Measurements from ENCODE around the gene GPR78.

The GPR78 gene

DNA sequence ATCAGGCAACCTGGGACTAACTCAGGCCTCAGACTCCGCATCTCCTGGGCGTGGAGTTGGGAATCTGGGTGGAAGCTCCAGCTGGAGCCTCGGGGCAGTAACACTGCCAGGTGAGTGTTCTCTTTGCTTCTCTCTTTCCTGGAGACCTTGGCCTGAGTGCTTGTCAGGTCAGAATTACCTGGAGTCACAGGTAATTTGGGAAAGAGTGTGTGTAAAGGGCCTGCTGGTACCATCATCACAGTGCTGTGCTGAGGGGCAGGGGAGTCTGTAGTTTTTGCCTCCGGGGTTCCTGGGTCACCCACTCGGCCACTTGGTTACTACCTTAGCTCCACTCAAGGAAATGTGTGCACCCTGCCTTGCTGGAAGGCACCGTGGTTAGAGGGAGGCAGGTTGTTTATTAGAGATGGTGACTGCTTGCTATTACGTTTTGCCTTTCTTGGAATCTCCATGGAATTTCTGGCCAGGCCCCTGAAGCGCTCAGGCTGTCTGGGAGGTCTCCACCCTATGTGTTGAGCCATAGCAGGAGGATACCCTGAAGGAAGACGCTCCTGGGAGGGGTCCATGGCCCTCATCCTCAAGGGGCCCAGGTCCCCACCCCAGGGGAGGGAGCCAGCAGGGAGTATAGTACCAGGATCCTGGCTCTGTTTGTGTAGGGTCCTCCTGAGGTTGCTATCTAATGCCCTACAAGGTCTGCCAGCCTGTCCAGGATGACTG is 2.9 kb downstream of the GPR78 start:
- TF ChIP-seq, protein P1, sequence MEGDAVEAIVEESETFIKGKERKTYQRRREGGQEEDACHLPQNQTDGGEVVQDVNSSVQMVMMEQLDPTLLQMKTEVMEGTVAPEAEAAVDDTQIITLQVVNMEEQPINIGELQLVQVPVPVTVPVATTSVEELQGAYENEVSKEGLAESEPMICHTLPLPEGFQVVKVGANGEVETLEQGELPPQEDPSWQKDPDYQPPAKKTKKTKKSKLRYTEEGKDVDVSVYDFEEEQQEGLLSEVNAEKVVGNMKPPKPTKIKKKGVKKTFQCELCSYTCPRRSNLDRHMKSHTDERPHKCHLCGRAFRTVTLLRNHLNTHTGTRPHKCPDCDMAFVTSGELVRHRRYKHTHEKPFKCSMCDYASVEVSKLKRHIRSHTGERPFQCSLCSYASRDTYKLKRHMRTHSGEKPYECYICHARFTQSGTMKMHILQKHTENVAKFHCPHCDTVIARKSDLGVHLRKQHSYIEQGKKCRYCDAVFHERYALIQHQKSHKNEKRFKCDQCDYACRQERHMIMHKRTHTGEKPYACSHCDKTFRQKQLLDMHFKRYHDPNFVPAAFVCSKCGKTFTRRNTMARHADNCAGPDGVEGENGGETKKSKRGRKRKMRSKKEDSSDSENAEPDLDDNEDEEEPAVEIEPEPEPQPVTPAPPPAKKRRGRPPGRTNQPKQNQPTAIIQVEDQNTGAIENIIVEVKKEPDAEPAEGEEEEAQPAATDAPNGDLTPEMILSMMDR (IDR thresholded peaks at IDR 0.05; ENCODE audit: insufficient read depth, missing control alignments): no peak
- DNase-seq (ENCODE audit: insufficient read length, low spot score) (no peak), FAIRE-seq (no peak)

DNA sequence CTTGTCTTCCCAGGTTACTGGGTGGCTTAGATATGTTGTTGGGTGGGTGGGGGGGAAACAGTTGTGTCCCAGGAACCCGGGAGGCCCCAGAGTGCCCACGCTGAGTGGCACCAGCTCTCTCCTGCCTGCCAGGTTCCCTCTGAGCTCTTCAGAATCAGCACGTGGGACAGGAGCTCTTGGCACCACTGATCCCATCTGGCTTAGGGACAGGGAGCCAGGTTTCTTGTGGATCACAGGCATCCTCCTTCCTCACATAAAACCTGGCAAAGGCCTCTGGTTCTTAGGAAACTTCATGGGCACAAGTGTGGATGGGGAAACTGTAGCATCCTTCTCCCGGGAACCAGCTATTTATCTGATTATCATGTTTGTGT is 3.4 kb downstream of the GPR78 start:
- no peak for FAIRE-seq
- no peak for DNase-seq (ENCODE audit: insufficient read length, low spot score)
- TF ChIP-seq, protein P1 (IDR thresholded peaks at IDR 0.05; ENCODE audit: insufficient read depth, missing control alignments): no peak

DNA sequence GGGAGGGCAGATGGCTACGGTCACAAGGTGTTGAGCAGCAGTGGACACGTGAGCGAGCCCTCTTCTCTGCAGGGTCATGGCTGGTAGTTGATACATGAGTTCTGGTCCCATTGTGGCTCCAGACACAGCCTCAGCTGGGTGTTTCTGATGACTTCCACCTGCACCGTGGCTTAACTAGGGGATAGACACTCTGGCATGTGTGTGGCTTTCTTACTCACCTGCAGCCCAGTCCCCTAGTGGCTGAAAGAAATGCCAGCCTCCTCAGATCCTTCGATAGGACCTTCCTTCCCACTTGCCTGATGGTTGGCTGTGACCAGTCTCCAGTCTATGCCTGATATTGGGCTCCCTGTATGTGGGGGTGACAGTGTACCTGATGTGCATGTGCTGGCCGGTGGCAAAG is 5.0 kb downstream of the GPR78 start:
- FAIRE-seq: no peak
- TF ChIP-seq, protein P1 (IDR thresholded peaks at IDR 0.05; ENCODE audit: insufficient read depth, missing control alignments): no peak
- no peak for DNase-seq (ENCODE audit: insufficient read length, low spot score)

DNA sequence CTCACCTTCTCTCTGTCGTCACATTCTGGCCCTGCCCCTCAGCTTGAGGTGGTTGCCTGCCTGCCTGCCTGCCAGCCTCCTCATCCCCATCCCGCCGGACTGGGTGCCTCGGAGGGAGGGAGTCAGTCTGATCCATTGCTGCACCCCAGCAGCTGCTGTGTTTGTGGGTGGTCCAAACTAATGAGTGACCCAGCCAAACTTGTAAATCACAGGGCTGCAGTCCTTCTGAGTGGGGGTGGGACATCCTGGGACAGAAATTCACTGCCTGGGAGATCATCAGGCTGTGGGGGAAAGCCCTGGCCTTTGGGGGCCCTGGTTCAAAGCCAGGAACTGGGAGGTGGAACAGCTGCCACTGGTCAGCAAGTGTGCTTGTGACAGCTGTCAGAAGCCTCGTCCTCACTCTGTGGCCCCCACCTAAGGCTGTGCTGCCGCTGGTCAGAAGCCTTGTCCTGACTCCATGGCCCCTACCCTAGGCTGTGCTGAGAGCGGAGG is 5.6 kb downstream of the GPR78 start:
- FAIRE-seq (no peak), DNase-seq (ENCODE audit: insufficient read length, low spot score) (no peak)
- TF ChIP-seq, protein P1 (IDR thresholded peaks at IDR 0.05; ENCODE audit: insufficient read depth, missing control alignments): no peak

DNA sequence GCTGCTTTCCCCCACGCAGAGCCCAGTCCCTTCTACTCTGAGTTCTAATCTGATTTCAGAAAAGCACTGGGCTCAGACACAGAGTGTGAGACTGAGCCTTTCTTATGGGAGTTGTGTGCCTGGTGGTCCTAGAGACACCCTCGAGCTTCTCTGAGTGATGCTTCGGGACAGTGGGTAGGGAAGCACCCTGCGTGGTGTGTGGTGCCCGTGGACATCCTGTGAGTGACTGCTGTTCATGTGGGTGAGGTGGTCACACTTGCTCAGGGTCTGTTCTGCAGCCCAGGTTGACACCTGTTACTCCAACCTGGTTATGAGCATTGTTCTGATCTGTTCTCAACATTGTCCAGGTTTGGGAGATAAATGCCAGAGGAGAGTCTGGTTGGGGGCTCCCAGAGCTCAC is 6.1 kb downstream of the GPR78 start:
- TF ChIP-seq, protein P1 (IDR thresholded peaks at IDR 0.05; ENCODE audit: insufficient read depth, missing control alignments): no peak
- DNase-seq (ENCODE audit: insufficient read length, low spot score) (no peak), FAIRE-seq (no peak)

DNA sequence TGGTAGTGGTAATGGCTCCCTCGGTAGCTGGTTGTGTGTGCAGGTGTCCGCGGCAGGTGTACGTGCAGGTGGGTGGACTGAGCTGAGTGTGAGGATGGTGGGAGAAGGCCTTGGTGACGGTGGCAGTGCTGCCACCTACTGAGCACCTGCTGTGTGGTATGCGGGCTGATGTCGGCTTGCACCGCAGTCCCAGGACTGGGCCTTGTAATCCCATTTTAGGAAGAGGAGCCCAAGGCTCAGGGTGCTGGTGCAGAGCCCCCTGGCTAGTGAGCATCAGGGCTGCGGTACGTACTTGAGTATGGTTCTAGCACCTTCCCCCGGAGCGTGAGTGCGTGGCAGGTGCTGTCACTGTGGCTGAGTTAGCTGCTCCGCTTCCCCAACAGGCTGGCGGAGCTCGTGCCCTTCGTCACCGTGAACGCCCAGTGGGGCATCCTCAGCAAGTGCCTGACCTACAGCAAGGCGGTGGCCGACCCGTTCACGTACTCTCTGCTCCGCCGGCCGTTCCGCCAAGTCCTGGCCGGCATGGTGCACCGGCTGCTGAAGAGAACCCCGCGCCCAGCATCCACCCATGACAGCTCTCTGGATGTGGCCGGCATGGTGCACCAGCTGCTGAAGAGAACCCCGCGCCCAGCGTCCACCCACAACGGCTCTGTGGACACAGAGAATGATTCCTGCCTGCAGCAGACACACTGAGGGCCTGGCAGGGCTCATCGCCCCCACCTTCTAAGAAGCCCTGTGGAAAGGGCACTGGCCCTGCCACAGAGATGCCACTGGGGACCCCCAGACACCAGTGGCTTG is 6.7 kb downstream of the GPR78 start:
- TF ChIP-seq, protein P1 (IDR thresholded peaks at IDR 0.05; ENCODE audit: insufficient read depth, missing control alignments): no peak
- FAIRE-seq: no peak
- DNase-seq (ENCODE audit: insufficient read length, low spot score): no peak
